B cell (primary cell): ENCODE measurements around the gene BID. TPM values are rescaled to one million over a fixed set of nuclear protein-coding genes. Genes with fewer than 3 reads are reported as not detected.

Source experiments
- ATAC-seq: fragments of 200-7000 bp; cut with Tn5 transposase; one replicate; pipeline ENCODE4 v1.10.0; 2021; ENCODE audit warnings: low read depth, mild to moderate bottlenecking, moderate number of reproducible peaks, moderate library complexity
- CTCF ChIA-PET: fragments of 350-600 bp; sonication (Branson Sonifier 250); formaldehyde crosslinking; loops from one replicate; lab custom pipeline; 2021; ENCODE audit warnings: antibody characterized with exemption, inconsistent platforms; lab: Charles Lee
- POLR2A ChIA-PET: fragments of 350-600 bp; sonication (Branson Sonifier 250); formaldehyde crosslinking; loops from one replicate; lab custom pipeline; 2021; ENCODE audit warnings: antibody characterized with exemption; lab: Charles Lee
- DNase-seq: peaks from one replicate; pipeline ENCODE4 v3.0.0; 2013
- H2AFZ ChIP-seq: 2 replicates; pipeline ENCODE4 v1.6.1; 2012; ENCODE audit warnings: mild to moderate bottlenecking, low read depth, low read length; ENCODE audit not compliant: insufficient read depth, poor library complexity, severe bottlenecking
- H3K27ac ChIP-seq, 2 donors: 1 replicate in 1 of 2; 2 replicates in 1 of 2; pipeline ENCODE4 v1.5.1; 2012 to 2013; ENCODE audit warnings: low read length in 2 of 2, mild to moderate bottlenecking in 2 of 2, moderate library complexity in 1 of 2
- H3K27me3 ChIP-seq, 4 experiments: fragments of 200-600 bp in 1 of 4; sonication (generic) in 1 of 4; replicated peaks in 1 of 4; 1 replicate in 2 of 4; 2 replicates in 2 of 4; pipeline versions ENCODE4 v1.6.1 to v1.7.0; 2013 to 2016; ENCODE audit warnings: low read length in 3 of 4, mild to moderate bottlenecking in 2 of 4, mixed read lengths in 1 of 4, moderate library complexity in 1 of 4; ENCODE audit not compliant: insufficient read depth in 4 of 4, control insufficient read depth in 3 of 4; ENCODE audit errors: control extremely low read depth in 1 of 4
- H3K36me3 ChIP-seq, 2 experiments: replicated peaks in 1 of 2; 1 replicate in 1 of 2; 2 replicates in 1 of 2; pipeline versions ENCODE4 v1.6.1 to v1.7.1; 2013; ENCODE audit warnings: low read length in 1 of 2; ENCODE audit not compliant: insufficient read depth in 2 of 2, control insufficient read depth in 1 of 2; ENCODE audit errors: control extremely low read depth in 1 of 2, extremely low read depth in 1 of 2
- H3K4me1 ChIP-seq, 2 donors: fragments of 200-600 bp in 1 of 2; sonication (generic) in 1 of 2; 1 replicate in 1 of 2; 2 replicates in 1 of 2; pipeline versions ENCODE4 v1.5.1 to v1.6.1; 2013 to 2017; ENCODE audit warnings: low read length in 2 of 2; ENCODE audit not compliant: control insufficient read depth in 2 of 2, insufficient read depth in 2 of 2
- H3K4me2 ChIP-seq: replicated peaks from 2 replicates; pipeline ENCODE3; 2012; ENCODE audit warnings: mild to moderate bottlenecking, low read depth, low read length; ENCODE audit not compliant: poor library complexity, severe bottlenecking
- H3K4me3 ChIP-seq, 5 experiments: fragments of 200-600 bp in 1 of 5; sonication (generic) in 1 of 5; 1 replicate in 3 of 5; 2 replicates in 2 of 5; pipeline versions ENCODE4 v1.5.1 to v1.7.0; 2011 to 2016; ENCODE audit warnings: low read length in 4 of 5, mild to moderate bottlenecking in 4 of 5, low read depth in 2 of 5, control low read depth in 1 of 5, moderate library complexity in 1 of 5; ENCODE audit not compliant: insufficient read depth in 1 of 5; ENCODE audit errors: control extremely low read depth in 1 of 5, extremely low read depth in 1 of 5
- H3K79me2 ChIP-seq: fragments of 200-600 bp; sonication (generic); one replicate; pipeline ENCODE4 v1.6.0; 2016; ENCODE audit warnings: low read length; ENCODE audit not compliant: control insufficient read depth, insufficient read depth
- H3K9ac ChIP-seq: fragments of 200-600 bp; sonication (generic); 2 replicates; pipeline ENCODE4 v1.6.1; 2017; ENCODE audit warnings: mild to moderate bottlenecking, low read length, moderate library complexity
- H3K9me3 ChIP-seq, 3 donors: one replicate each; pipeline versions ENCODE4 v1.6.1 to v1.7.1; 2013; ENCODE audit warnings: low read length in 2 of 3; ENCODE audit not compliant: control insufficient read depth in 2 of 3, insufficient read depth in 1 of 3; ENCODE audit errors: control extremely low read depth in 1 of 3
- H4K20me1 ChIP-seq: 2 replicates; pipeline ENCODE4 v1.6.0; 2012; ENCODE audit warnings: mild to moderate bottlenecking, low read length; ENCODE audit not compliant: insufficient read depth, control insufficient read depth, poor library complexity, severe bottlenecking
- H3K27ac Mint-ChIP-seq: one replicate; pipeline ENCODE4 v1.8.0; 2021; ENCODE audit warnings: mixed read lengths
- H3K27me3 Mint-ChIP-seq: one replicate; pipeline ENCODE4 v1.8.0; 2021; ENCODE audit warnings: mixed read lengths
- H3K4me1 Mint-ChIP-seq: one replicate; pipeline ENCODE4 v1.8.0; 2021; ENCODE audit warnings: mixed read lengths
- H3K4me3 Mint-ChIP-seq: one replicate; pipeline ENCODE4 v1.8.0; 2021; ENCODE audit warnings: mixed read lengths
- H3K9me3 Mint-ChIP-seq: one replicate; pipeline ENCODE4 v1.8.0; 2022; ENCODE audit warnings: mixed read lengths; ENCODE audit not compliant: insufficient read depth
- CTCF ChIP-seq: fragments of 200-600 bp; IDR thresholded peaks from one replicate; pipeline ENCODE4 v1.8.0; 2022; ENCODE audit warnings: antibody characterized with exemption, mild to moderate bottlenecking
- EZH2 ChIP-seq: IDR thresholded peaks from 2 replicates; pipeline ENCODE4 v1.6.1; 2012; ENCODE audit warnings: borderline replicate concordance, low read depth, mild to moderate bottlenecking, moderate library complexity, low read length; ENCODE audit not compliant: insufficient read depth, poor library complexity, severe bottlenecking
- WGBS: methylation state at CpG from one replicate; pipeline ENCODE4 v1.1.5; 2013; ENCODE audit warnings: missing lambda C conversion rate; ENCODE audit not compliant: insufficient coverage; 5-methylcytosine and 5-hydroxymethylcytosine counted together
- intact Hi-C: fragments of 100-400 bp; cut with micrococcal nuclease; formaldehyde crosslinking; loops from one replicate; pipeline ENCODE4 v1.10.0; 2022
- polyA plus RNA-seq: library from polyadenylated mRNA; depleted of rRNA; stranded (reverse); fragments of >200 nt; gene quantifications from 2 replicates; pipeline ENCODE4 v1.2.3, GENCODE V29; 2012
- total RNA-seq, 2 donors: library from RNA; stranded (reverse); fragments of 120-200 nt in 1 of 2; gene quantifications; 1 replicate in 1 of 2; 2 replicates in 1 of 2; pipeline versions ENCODE4 v1.2.3 to v1.2.4, GENCODE V29; 2013 to 2022

BID gene
- total and polyA plus RNA-seq, 2 donors (not counting 1 experiment from before 2014, with no cell fraction given): 17.5 to 23.3 TPM

- POLR2A ChIA-PET: no interaction called here
- Mint-ChIP-seq H3K4me1 (peaks cover 6% of the 10 kb centered on the region), H3K27ac (peak overlapping the region; percentile 67), H3K27me3 (no peaks in the 10 kb centered on the region), H3K9me3 (no peaks in the 10 kb centered on the region), H3K4me3 (no peak overlapping the region)
- ATAC-seq (no peak), DNase-seq (no peak)
- CTCF ChIA-PET: no interaction called here
- WGBS: 81% methylated on average over 4 of the region's 8 CpGs
- intact Hi-C loops: no loop called here
- no peaks in the 10 kb centered on the region for H4K20me1 ChIP-seq
- no peak overlapping the region for H3K4me2 ChIP-seq
- TF ChIP-seq CTCF (no peak), EZH2 (no peak)
- no peaks in the 10 kb centered on the region for H3K79me2 ChIP-seq
- no peak overlapping the region for H2AFZ ChIP-seq
- H3K27me3 ChIP-seq: no peaks in the 10 kb centered on the region
- H3K9me3 ChIP-seq: no peaks in the 10 kb centered on the region
- H3K27ac ChIP-seq: no peak overlapping the region
- H3K36me3 ChIP-seq: peaks cover 1 to 26% of the 10 kb centered on the region in 2 experiments
- no peak overlapping the region for H3K9ac ChIP-seq
- no peak overlapping the region for H3K4me3 ChIP-seq
- no peaks in the 10 kb centered on the region for H3K4me1 ChIP-seq
These were observed 49.4 kb downstream of the BID start for GRCh38 chr22:17724678-17725499.

GRCh38 chr22:17724241-17724640 is 50.0 kb downstream of the BID start:
- Histone ChIP-seq H3K9me3 (no peaks in the 10 kb centered on the region), H3K4me1 (no peaks in the 10 kb centered on the region), H4K20me1 (no peaks in the 10 kb centered on the region), H3K4me2 (no peak overlapping the region), H3K9ac (no peak overlapping the region), H3K4me3 (no peak overlapping the region), H3K36me3 (peaks cover 1 to 20% of the 10 kb centered on the region in 2 experiments), H3K79me2 (no peaks in the 10 kb centered on the region), H3K27me3 (no peaks in the 10 kb centered on the region), H3K27ac (no peak overlapping the region), H2AFZ (no peak overlapping the region)
- ATAC-seq (no peak), DNase-seq (no peak)
- H3K9me3 Mint-ChIP-seq: no peaks in the 10 kb centered on the region
- CTCF ChIA-PET: interaction anchor here (1.7 kb wide), 1 partner anchor 61 kb away, joined by 4 read pairs; no protein-coding TSS in a partner anchor
- POLR2A ChIA-PET: no interaction called here
- no peaks in the 10 kb centered on the region for H3K27me3 Mint-ChIP-seq
- TF ChIP-seq CTCF (no peak), EZH2 (no peak)
- no CpG with 5 or more reads among the region's 5 CpGs for WGBS
- no peak overlapping the region for H3K4me3 Mint-ChIP-seq
- H3K4me1 Mint-ChIP-seq: peaks cover 6% of the 10 kb centered on the region
- intact Hi-C loops: no loop called here
- no peak overlapping the region for H3K27ac Mint-ChIP-seq
